ENCODE data around the gene AHNAK.
"Not testable (repeated sequence)": the region's sequence is repeated elsewhere in the genome, so short reads cannot be mapped to it uniquely, and the experiment has no call there.

Gene AHNAK

GRCh38 chr11:62516736-62517371, 29.8 kb downstream of the AHNAK start:
- DNase-seq: no peak

GRCh38 chr11:62514151-62514550, 32.5 kb downstream of the AHNAK start:
- no peak for DNase-seq

- no peak for DNase-seq
Measured at GRCh38 chr11:62513626-62514025, 33.0 kb downstream of the AHNAK start.

DNA sequence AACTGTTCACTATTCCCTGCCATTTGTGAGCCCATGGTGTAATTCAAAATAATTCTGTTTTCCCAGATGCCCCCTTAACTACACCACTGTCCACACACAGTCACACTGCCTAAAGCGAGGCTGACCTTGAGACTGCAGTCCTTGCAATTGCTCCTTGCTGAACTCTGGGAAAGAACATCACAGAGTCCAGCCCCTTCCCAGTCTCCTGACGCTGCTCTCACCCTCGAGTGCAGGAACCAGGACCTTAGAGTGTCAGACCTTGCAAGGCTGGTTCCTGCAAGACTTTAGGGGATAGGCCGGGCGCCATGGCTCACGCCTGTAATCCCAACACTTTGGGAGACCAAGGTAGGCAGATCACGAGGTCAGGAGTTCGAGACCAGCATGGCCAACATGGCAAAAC, 33.6 kb downstream of the AHNAK start:
- DNase-seq: no peak

- DNase-seq: no peak
Measured at GRCh38 chr11:62508336-62509058, 38.1 kb downstream of the AHNAK start.

- no peak for DNase-seq
Measured at GRCh38 chr11:62507125-62507422, 39.5 kb downstream of the AHNAK start.

GRCh38 chr11:62506413-62507124, 40.0 kb downstream of the AHNAK start:
- DNase-seq: no peak

DNA sequence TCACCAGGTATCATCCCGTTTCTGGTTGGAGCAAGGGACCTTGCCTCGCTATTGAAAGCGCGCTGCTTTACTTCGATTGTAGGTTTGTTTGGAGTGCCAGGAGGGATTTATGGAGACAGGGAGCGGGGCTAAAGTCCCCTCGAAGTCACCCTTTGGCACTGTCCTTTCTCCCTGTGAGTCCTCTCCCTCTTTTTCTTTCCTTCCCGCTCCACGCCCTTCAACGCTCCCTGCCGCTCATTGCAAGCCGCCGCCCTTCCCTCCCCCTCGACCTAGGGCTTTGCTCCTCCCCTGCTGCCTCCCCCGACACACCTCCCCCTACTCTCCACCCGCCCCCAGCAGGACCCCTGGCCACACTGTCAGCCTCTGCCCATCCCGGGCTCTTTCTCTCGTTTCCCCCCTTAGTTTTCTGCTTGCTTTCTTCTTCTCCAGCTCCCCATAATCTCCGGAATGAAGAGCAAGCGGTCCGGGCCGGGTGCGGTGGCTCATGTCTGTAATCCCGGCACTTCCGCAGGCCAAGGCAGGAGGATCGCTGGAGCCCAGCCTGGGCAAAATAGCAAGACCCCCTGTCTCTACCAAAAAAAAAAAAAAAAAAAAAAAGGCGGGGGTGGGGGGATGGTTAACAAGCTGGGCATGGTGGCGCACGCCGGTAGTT, 41.0 kb downstream of the AHNAK start:
- no peak for DNase-seq

DNA sequence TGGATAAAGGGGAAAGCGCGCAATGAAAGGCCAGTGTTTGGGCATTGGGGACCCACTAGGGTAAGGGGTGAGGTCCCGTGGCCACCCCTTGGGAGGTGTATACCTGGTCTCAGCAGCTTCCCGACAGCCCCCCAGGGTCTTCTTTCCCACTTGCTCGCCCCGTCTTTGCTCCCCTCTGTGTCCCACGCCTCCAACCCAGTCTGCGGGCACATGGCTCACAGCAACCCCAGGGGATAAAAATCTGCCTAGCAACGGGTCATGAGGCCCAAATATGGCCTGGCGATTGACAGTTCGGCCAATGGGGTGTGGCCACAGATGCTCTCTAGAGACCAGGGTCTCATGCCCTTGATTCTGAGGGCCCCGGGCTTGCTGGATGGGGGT, 41.6 kb downstream of the AHNAK start:
- DNase-seq: no peak

DNA sequence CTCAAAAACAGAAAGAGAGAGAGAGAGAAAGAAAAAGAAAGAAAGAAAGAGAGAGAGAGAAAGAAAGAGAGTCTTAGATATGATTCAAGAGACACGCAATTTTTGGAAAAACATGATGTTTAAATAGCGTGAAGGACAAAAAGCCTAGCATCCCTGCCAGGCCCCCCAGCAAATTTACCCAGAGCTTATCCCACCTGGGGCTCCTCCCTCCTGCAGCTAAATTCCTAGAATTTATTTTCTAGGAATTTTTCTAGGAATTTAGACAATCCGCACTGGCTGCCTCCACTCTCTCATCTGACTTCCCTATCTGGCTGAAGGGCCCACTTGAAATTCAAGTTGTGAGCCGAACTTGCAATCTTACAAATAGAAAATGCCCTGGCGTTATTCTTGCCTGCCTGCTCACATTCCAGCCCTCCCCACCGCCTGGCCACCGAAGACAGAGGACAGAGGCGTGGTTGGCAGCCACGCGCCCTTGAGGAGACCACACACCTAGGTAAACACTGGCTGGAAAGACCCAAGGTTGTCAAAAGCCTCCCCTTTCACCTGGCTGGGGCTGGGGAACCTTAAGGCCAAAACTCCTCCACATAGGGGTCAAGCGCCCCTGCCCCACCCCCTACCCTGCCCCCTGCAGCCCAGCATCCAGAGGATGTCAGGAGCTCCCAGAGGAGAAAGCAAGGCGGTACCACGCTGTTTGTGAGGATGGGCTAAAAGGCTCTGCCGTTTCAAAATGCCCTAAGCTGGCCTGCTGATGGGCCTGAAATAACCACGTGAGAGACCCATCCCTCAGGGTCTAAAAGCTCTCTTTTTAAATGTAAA, 42.2 kb downstream of the AHNAK start:
- no peak for DNase-seq

- no peak for DNase-seq
Measured at GRCh38 chr11:62502030-62502730, 44.4 kb downstream of the AHNAK start.

DNA sequence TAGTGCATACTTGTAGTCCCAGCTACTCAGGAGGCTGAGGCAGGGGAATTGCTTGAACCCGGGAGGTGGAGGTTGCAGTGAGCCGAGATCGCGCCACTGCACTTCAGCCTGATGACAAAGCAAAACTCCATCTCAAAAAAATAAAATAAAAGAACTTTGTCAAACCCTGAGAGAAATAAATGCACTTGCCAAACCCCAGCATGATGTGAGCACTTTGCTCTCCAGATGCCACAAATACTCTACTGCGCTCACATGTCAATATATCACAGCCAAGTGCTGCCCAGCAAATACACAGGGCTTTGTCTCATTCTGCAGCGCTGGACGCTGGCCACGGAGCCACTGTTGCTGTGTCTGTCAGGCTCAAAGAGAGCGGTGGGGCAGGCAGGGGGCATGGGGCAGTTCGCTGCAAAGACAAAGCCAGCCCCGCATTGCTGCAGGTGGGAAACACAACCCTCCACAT, 45.1 kb downstream of the AHNAK start:
- DNase-seq: no peak

GRCh38 chr11:62500650-62501030, 46.0 kb downstream of the AHNAK start:
- no peak for DNase-seq

GRCh38 chr11:62499944-62500649, 46.5 kb downstream of the AHNAK start:
- DNase-seq: no peak

- not testable (repeated sequence) for DNase-seq
Measured at GRCh38 chr11:62499311-62499943, 47.2 kb downstream of the AHNAK start.

- DNase-seq: no peak
Measured at GRCh38 chr11:62498492-62499286, 47.9 kb downstream of the AHNAK start.

GRCh38 chr11:62498031-62498430, 48.6 kb downstream of the AHNAK start:
- no peak for DNase-seq

DNA sequence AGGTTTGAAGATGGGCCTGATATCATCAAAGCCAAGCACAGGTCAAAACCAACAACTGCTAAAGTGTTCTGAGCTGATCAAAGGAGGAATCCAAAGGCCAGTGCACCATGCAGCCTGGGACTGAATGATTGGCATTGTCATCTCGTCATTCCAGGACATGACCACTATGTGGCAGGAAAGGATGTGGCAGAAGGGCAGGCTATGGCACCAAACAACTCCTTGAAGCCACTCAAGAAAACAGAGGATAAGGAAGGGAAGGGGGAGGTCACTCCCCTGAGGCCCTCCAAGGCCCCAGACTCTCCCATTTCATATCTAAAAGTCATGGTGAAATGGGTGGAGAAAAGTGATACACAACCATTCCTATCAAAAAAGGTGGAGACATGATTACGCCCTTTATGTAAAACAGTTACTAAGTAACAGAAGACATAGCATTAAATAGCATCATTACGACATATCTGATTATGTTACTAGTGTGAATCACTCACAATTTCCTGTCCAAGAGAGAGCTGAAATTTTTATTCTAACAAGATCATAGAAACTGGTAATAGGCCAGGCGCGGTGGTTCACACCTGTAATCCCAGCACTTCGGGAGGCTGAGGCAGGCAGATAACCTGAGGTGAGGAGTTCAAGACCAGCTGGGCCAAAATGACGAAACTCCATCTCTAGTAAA, 49.3 kb downstream of the AHNAK start:
- DNase-seq: peak; percentile 11

DNA sequence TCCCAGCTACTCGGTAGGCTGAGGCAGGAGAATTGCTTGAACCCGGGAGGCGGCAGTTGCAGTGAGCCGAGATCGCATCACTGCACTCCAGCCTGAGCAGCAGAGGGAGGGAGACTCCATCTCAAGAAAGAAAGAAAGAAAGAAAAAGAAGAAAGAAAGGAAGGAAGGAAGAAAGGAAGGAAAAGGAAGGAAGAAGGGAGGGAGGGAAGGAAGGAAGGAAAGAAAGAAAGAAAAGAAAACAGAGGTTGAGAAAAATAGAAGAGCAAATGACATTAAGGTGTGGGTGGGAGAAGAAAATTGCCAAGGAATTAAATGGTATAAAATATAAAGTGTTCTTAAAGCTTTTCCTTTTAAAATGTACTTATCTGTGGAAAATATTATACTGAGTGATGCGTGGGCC, 49.9 kb downstream of the AHNAK start:
- no peak for DNase-seq

GRCh38 chr11:62494246-62494645, 52.4 kb downstream of the AHNAK start:
- DNase-seq: no peak
